GM12878 (cell line): Measurements from ENCODE around the gene SPDYE1. TPM values are rescaled to one million over a fixed set of nuclear protein-coding genes. Genes with fewer than 3 reads are reported as not detected.

ENCODE experiments used
- ATAC-seq: fragments of 200-7000 bp; cut with Tn5 transposase; 3 replicates; pipeline ENCODE4 v1.9.1; 2020; ENCODE audit warnings: mild to moderate bottlenecking, moderate library complexity
- BruUV-seq: library from RNA; stranded (reverse); fragments of 400-500 nt; replicated peaks from 2 replicates; lab custom pipeline; 2021; lab: Mats Ljungman, UMichigan
- CTCF ChIA-PET: fragments of 300-600 bp; sonication (Branson Sonifier 250); formaldehyde crosslinking; extraction: SDS; loops from one replicate; lab custom pipeline; 2021; ENCODE audit warnings: inconsistent platforms; lab: Yijun Ruan, JAX
- POLR2A ChIA-PET: fragments of 350-600 bp; formaldehyde crosslinking; extraction: SDS; loops from one replicate; lab custom pipeline; 2021; ENCODE audit warnings: inconsistent platforms; lab: Charles Lee
- RAD21 ChIA-PET: fragments of 300-600 bp; sonication (Branson Sonifier 250); formaldehyde crosslinking; loops from one replicate; lab custom pipeline; 2023; ENCODE audit warnings: antibody characterized with exemption; ENCODE audit not compliant: unreplicated experiment; lab: Charles Lee
- SMC1A ChIA-PET: fragments of 300-600 bp; sonication (Branson Sonifier 250); formaldehyde crosslinking; loops from one replicate; lab custom pipeline; 2023; ENCODE audit not compliant: unreplicated experiment, uncharacterized antibody; lab: Charles Lee
- DNase-seq: peaks from one replicate; pipeline ENCODE4 v3.0.0-alpha.2; 2011; ENCODE audit warnings: low read depth, low spot score
- FAIRE-seq: peaks from 3 replicates; lab custom pipeline; 2011; peaks lifted over from hg19 to GRCh38; lab: Jason Lieb, UNC
- H2AFZ ChIP-seq: 2 replicates; pipeline ENCODE4 v1.6.0; 2011; ENCODE audit warnings: low read depth, low read length, control low read depth; ENCODE audit not compliant: control insufficient read depth
- H3K27ac ChIP-seq: 2 replicates; pipeline ENCODE4 v1.5.1; 2011; ENCODE audit warnings: control low read depth; ENCODE audit not compliant: control insufficient read depth, insufficient read depth
- H3K27me3 ChIP-seq, 2 experiments: replicated peaks in 1 of 2; 2 replicates each; pipeline versions ENCODE4 v1.6.0 to v1.6.1; 2011; ENCODE audit warnings: low read length in 1 of 2; ENCODE audit not compliant: control insufficient read depth in 2 of 2, insufficient read depth in 2 of 2
- H3K36me3 ChIP-seq, 2 experiments: 2 replicates each; pipeline ENCODE4 v1.5.1; 2011; ENCODE audit warnings: low read length in 1 of 2; ENCODE audit not compliant: control insufficient read depth in 2 of 2, insufficient read depth in 2 of 2
- H3K4me1 ChIP-seq: 2 replicates; pipeline ENCODE4 v1.6.1; 2011; ENCODE audit warnings: mild to moderate bottlenecking, low read length, moderate library complexity, mixed read lengths; ENCODE audit not compliant: control insufficient read depth, insufficient read depth
- H3K4me2 ChIP-seq: 2 replicates; pipeline ENCODE4 v1.6.0; 2011; ENCODE audit warnings: control low read depth; ENCODE audit not compliant: control insufficient read depth, insufficient read depth
- H3K4me3 ChIP-seq: fragments of 200-600 bp; sonication (generic); 2 replicates; pipeline ENCODE4 v1.5.1; 2016
- H3K79me2 ChIP-seq: 2 replicates; pipeline ENCODE4 v1.6.0; 2011; ENCODE audit warnings: low read length; ENCODE audit not compliant: control insufficient read depth, insufficient read depth
- H3K9ac ChIP-seq: 2 replicates; pipeline ENCODE4 v1.8.0; 2011; ENCODE audit warnings: low read length, control low read depth, mixed read lengths; ENCODE audit not compliant: control insufficient read depth, insufficient read depth
- H3K9me3 ChIP-seq: replicated peaks from 3 replicates; pipeline ENCODE4 v1.5.1; 2011; ENCODE audit warnings: mild to moderate bottlenecking, low read length; ENCODE audit not compliant: control insufficient read depth, insufficient read depth
- H4K20me1 ChIP-seq: 2 replicates; pipeline ENCODE4 v1.6.0; 2011; ENCODE audit not compliant: control insufficient read depth, insufficient read depth
- BHLHE40 ChIP-seq, 2 experiments: fragments of 450-650 bp in 1 of 2; IDR thresholded peaks; 2 replicates each; pipeline ENCODE4 v1.6.1; 2011 to 2017; ENCODE audit warnings: low read depth in 2 of 2, borderline replicate concordance in 1 of 2, improper control_type of control experiment in 1 of 2, low read length in 1 of 2, mild to moderate bottlenecking in 1 of 2
- CHD1 ChIP-seq: IDR thresholded peaks from 2 replicates; pipeline ENCODE4 v1.6.1; 2012; ENCODE audit warnings: low read depth, low read length, improper control_type of control experiment
- CTCF ChIP-seq, 3 experiments: IDR thresholded peaks in 2 of 3; conservative IDR thresholded peaks in 1 of 3; 2 replicates each; pipeline ENCODE4 v1.5.1; 2011; ENCODE audit warnings: low read depth in 3 of 3, low read length in 3 of 3, mild to moderate bottlenecking in 3 of 3, control low read depth in 2 of 3, moderate library complexity in 2 of 3, inconsistent platforms in 1 of 3, mixed read lengths in 1 of 3; ENCODE audit not compliant: control insufficient read depth in 2 of 3, insufficient read depth in 1 of 3; ENCODE audit errors: extremely low read depth in 1 of 3
- GABPA ChIP-seq: IDR thresholded peaks from 2 replicates; pipeline ENCODE4 v1.6.1; 2014; ENCODE audit warnings: antibody characterized with exemption, low read depth, mild to moderate bottlenecking, inconsistent platforms
- GATAD2B ChIP-seq: fragments of 450-650 bp; conservative IDR thresholded peaks from 2 replicates; pipeline ENCODE4 v1.6.1; 2017; ENCODE audit warnings: low read depth, mild to moderate bottlenecking, moderate library complexity
- IRF3 ChIP-seq: fragments of 450-650 bp; IDR thresholded peaks from 2 replicates; pipeline ENCODE4 v1.6.1; 2014; ENCODE audit warnings: mild to moderate bottlenecking
- NR2C1 ChIP-seq: fragments of 450-650 bp; IDR thresholded peaks from 2 replicates; pipeline ENCODE4 v1.6.1; 2017; ENCODE audit warnings: antibody characterized with exemption, mild to moderate bottlenecking, moderate library complexity
- NRF1 ChIP-seq: conservative IDR thresholded peaks from 2 replicates; pipeline ENCODE4 v1.6.1; 2011; ENCODE audit warnings: mild to moderate bottlenecking, low read depth, low read length, improper control_type of control experiment
- PKNOX1 ChIP-seq: fragments of 450-650 bp; IDR thresholded peaks from 2 replicates; pipeline ENCODE4 v1.6.1; 2016; ENCODE audit warnings: mild to moderate bottlenecking
- POLR2A ChIP-seq: IDR thresholded peaks from 2 replicates; pipeline ENCODE4 v1.6.1; 2011; ENCODE audit warnings: low read depth, mild to moderate bottlenecking, low read length
- POLR2AphosphoS5 ChIP-seq: IDR thresholded peaks from 2 replicates; pipeline ENCODE4 v1.6.1; 2011; ENCODE audit warnings: mild to moderate bottlenecking, low read length, inconsistent platforms
- PRDM15 ChIP-seq: fragments of 450-650 bp; formaldehyde crosslinking; IDR thresholded peaks from 2 replicates; pipeline ENCODE4 v1.4.0; 2020; ENCODE audit warnings: mild to moderate bottlenecking, moderate library complexity
- SMARCA5 ChIP-seq: fragments of 450-650 bp; IDR thresholded peaks from 2 replicates; pipeline ENCODE4 v1.6.1; 2017; ENCODE audit warnings: mild to moderate bottlenecking
- SPI1 ChIP-seq: IDR thresholded peaks from 2 replicates; pipeline ENCODE4 v1.6.1; 2011; ENCODE audit warnings: low read depth, mild to moderate bottlenecking, low read length, moderate library complexity, borderline replicate concordance; ENCODE audit not compliant: insufficient read depth
- ZNF384 ChIP-seq: IDR thresholded peaks from 2 replicates; pipeline ENCODE4 v1.6.1; 2012; ENCODE audit warnings: low read depth, mild to moderate bottlenecking, low read length, improper control_type of control experiment, borderline replicate concordance
- ZSCAN29 ChIP-seq: fragments of 450-650 bp; IDR thresholded peaks from 2 replicates; pipeline ENCODE4 v1.6.1; 2017; ENCODE audit warnings: mild to moderate bottlenecking, moderate library complexity
- WGBS: methylation state at CpG from one replicate; pipeline ENCODE4 v1.1.6; 2016; ENCODE audit warnings: low lambda C conversion rate; ENCODE audit not compliant: insufficient replicate concordance, insufficient coverage; ENCODE audit errors: missing lambda C conversion rate; 5-methylcytosine and 5-hydroxymethylcytosine counted together
- in situ Hi-C: fragments of 300-500 bp; cut with MboI; formaldehyde crosslinking; loops from 9 replicates; pipeline ENCODE4 v1.14.3; 2018; ENCODE audit warnings: mixed read lengths
- intact Hi-C: fragments of 100-400 bp; cut with micrococcal nuclease; formaldehyde crosslinking; loops from one replicate; pipeline ENCODE4 v1.14.2; 2022; ENCODE audit not compliant: unreplicated experiment
- polyA plus RNA-seq, 11 experiments: library from polyadenylated mRNA; depleted of rRNA in 4 of 11; unstranded in 6 of 11; stranded (reverse) in 5 of 11; fragments of >200 nt; fragmentation: Nextera tagmentation in 4 of 11; fragmentation: Illumina TruSeq in 1 of 11; extraction: Ambion mirVana in 4 of 11; extraction: Trizol in 1 of 11; gene quantifications; 1 replicate in 1 of 11; 2 replicates in 10 of 11; pipeline versions ENCODE4 v1.2.1 to v1.2.3, GENCODE V29; 2011 to 2016; ENCODE audit warnings: inconsistent platforms in 2 of 11, missing spikeins in 2 of 11, low read depth in 1 of 11
- total RNA-seq, 4 experiments: library from RNA; depleted of rRNA in 3 of 4; stranded (reverse); fragments of >200 nt in 3 of 4; fragmentation: Illumina TruSeq in 1 of 4; extraction: Trizol in 1 of 4; gene quantifications; 2 replicates each; pipeline versions ENCODE4 v1.2.1 to v1.2.3, GENCODE V29; 2013 to 2021

The SPDYE1 gene
- total and polyA plus RNA-seq, 10 of the 15 experiments (the other 5 are each of a cell fraction or from before 2014, with no cell fraction given): 0.04 to 1.3 (median 0.07) TPM; not detected in 3

GRCh38 chr7:43954524-43955228 is 43.0 kb upstream of the SPDYE1 start:
- H3K4me3 ChIP-seq: no peak overlapping the region
- H3K79me2 ChIP-seq: no peaks in the 10 kb centered on the region
- SMC1A ChIA-PET: no interaction called here
- FAIRE-seq (peak; percentile 86), ATAC-seq (peak; percentile 97), DNase-seq (peak; percentile 7)
- no peak overlapping the region for H3K9ac ChIP-seq
- H3K27ac ChIP-seq: no peak overlapping the region
- in situ Hi-C loops (no loop called here), intact Hi-C loops (no loop called here)
- H3K36me3 ChIP-seq: peaks cover 0 to 14% of the 10 kb centered on the region in 2 experiments; a peak in 1 of 4 replicates
- POLR2A ChIA-PET: no interaction called here
- RAD21 ChIA-PET: interaction anchor here (1.3 to 1.4 kb wide), 2 partner anchors 85 to 372 kb away, joined by 3 read pairs; partner anchors contain the start of genes MRPS24 and STK17A
- H2AFZ ChIP-seq: no peak overlapping the region
- no peaks in the 10 kb centered on the region for H3K4me1 ChIP-seq
- H3K27me3 ChIP-seq: no peaks in the 10 kb centered on the region
- CTCF ChIA-PET: interaction anchor here (0.7 to 1.9 kb wide), 4 partner anchors 10 to 115 kb away, joined by 3 to 9 read pairs (median 3); no protein-coding TSS in a partner anchor
- 65% methylated on average over 3 of the region's 3 CpGs for whole genome bisulfite sequencing
- no peaks in the 10 kb centered on the region for H3K9me3 ChIP-seq
- BruUV-seq: no TSS peak
- no peak overlapping the region for H3K4me2 ChIP-seq
- H4K20me1 ChIP-seq: no peaks in the 10 kb centered on the region
- TF ChIP-seq GABPA (no peak), BHLHE40 (IDR thresholded peaks at IDR 0.05; ENCODE audit: borderline replicate concordance in 1 of 2, low read depth in 2 of 2, low read length in 1 of 2) (no peak), PKNOX1 (0 out of 2 replicates have a peak, but pooled peaks have one; percentile 17), CTCF (IDR thresholded peaks at IDR 0.05 in 2 of 3, conservative IDR thresholded peaks at IDR 0.05 in 1 of 3; ENCODE audit: control insufficient read depth in 2 of 3, extremely low read depth in 1 of 3, insufficient read depth in 1 of 3, low read depth in 3 of 3, low read length in 3 of 3) (peak; percentile 58 to 72 (median 58); a peak in 5 of 6 replicates), IRF3 (no peak), SPI1 (no peak), NRF1 (no peak), CHD1 (no peak), POLR2AphosphoS5 (no peak), ZSCAN29 (no peak), GATAD2B (no peak), NR2C1 (no peak), POLR2A (no peak), SMARCA5 (no peak), PRDM15 (no peak), ZNF384 (no peak)
